MM.1S (cell line): ENCODE data around the gene CAMK2A.

Experiments
- DNase-seq: peaks from one replicate; pipeline ENCODE4 v3.0.0-alpha.2; 2015
- H2AFZ ChIP-seq: fragments of 300-600 bp; sonication (generic); 2 replicates; pipeline ENCODE4 v1.6.0; 2016; ENCODE audit warnings: antibody characterized with exemption, low read length
- H3F3A ChIP-seq: fragments of 300-600 bp; sonication (generic); 2 replicates; pipeline ENCODE4 v1.6.1; 2016; ENCODE audit warnings: mild to moderate bottlenecking, antibody characterized with exemption, low read length, moderate library complexity, mixed read lengths; ENCODE audit not compliant: insufficient read depth
- H3K27ac ChIP-seq: fragments of 300-600 bp; sonication (generic); 2 replicates; pipeline ENCODE4 v1.5.1; 2016; ENCODE audit warnings: mild to moderate bottlenecking, low read length
- H3K27me3 ChIP-seq: fragments of 300-600 bp; sonication (generic); replicated peaks from 2 replicates; pipeline ENCODE4 v1.6.0; 2016; ENCODE audit warnings: low read length; ENCODE audit not compliant: insufficient read depth
- H3K36me3 ChIP-seq: fragments of 300-600 bp; sonication (generic); replicated peaks from 2 replicates; pipeline ENCODE4 v1.6.1; 2016; ENCODE audit warnings: mild to moderate bottlenecking, low read length, mixed read lengths; ENCODE audit not compliant: insufficient read depth
- H3K4me1 ChIP-seq: fragments of 300-600 bp; sonication (generic); 2 replicates; pipeline ENCODE4 v1.6.1; 2016; ENCODE audit warnings: low read length, mixed read lengths
- H3K4me2 ChIP-seq: fragments of 300-600 bp; sonication (generic); 2 replicates; pipeline ENCODE4 v1.6.0; 2016; ENCODE audit warnings: low read depth, low read length
- H3K4me3 ChIP-seq: fragments of 300-600 bp; sonication (generic); 2 replicates; pipeline ENCODE4 v1.5.1; 2016; ENCODE audit warnings: low read length, mixed read lengths
- H3K79me2 ChIP-seq: fragments of 300-600 bp; sonication (generic); 2 replicates; pipeline ENCODE4 v1.6.1; 2016; ENCODE audit warnings: mixed run types, low read length, mixed read lengths
- H3K9ac ChIP-seq: fragments of 300-600 bp; sonication (generic); 2 replicates; pipeline ENCODE4 v1.6.1; 2016; ENCODE audit warnings: low read length, mixed read lengths
- H3K9me2 ChIP-seq: fragments of 300-600 bp; sonication (generic); replicated peaks from 2 replicates; pipeline ENCODE4 v1.6.1; 2016; ENCODE audit warnings: mild to moderate bottlenecking, low read length, mixed read lengths; ENCODE audit not compliant: insufficient read depth
- H3K9me3 ChIP-seq: fragments of 300-600 bp; sonication (generic); replicated peaks from 2 replicates; pipeline ENCODE4 v1.6.1; 2016; ENCODE audit warnings: mild to moderate bottlenecking, low read length, mixed read lengths; ENCODE audit not compliant: insufficient read depth
- H4K20me1 ChIP-seq: fragments of 300-600 bp; sonication (generic); 2 replicates; pipeline ENCODE4 v1.6.1; 2016; ENCODE audit warnings: mild to moderate bottlenecking, low read length, moderate library complexity, mixed read lengths; ENCODE audit not compliant: insufficient read depth
- CTCF ChIP-seq: fragments of 300-600 bp; sonication (generic); IDR thresholded peaks from 2 replicates; pipeline ENCODE4 v1.5.1; 2016; ENCODE audit warnings: antibody characterized with exemption, low read length, mixed read lengths
- EZH2 ChIP-seq: fragments of 300-600 bp; sonication (generic); optimal IDR thresholded peaks from 2 replicates; pipeline ENCODE3; 2017; ENCODE audit warnings: low read depth, mild to moderate bottlenecking, antibody characterized with exemption, low read length, mixed read lengths
- EZH2phosphoT487 ChIP-seq: fragments of 300-600 bp; sonication (generic); IDR thresholded peaks from 2 replicates; pipeline ENCODE4 v1.6.1; 2018; ENCODE audit warnings: antibody characterized with exemption, low read length

Gene CAMK2A

GRCh38 chr5:150309101-150309885 lies 19.7 kb upstream of the CAMK2A start:
- no peaks in the 10 kb centered on the region for H3K79me2 ChIP-seq
- peaks cover 19% of the 10 kb centered on the region for H3K4me1 ChIP-seq
- H3K9me3 ChIP-seq, result no peaks in the 10 kb centered on the region
- H3K4me3 ChIP-seq, result no peak overlapping the region
- H3K4me2 ChIP-seq, result no peak overlapping the region
- no peaks in the 10 kb centered on the region for H4K20me1 ChIP-seq
- H3K27me3 ChIP-seq, result no peaks in the 10 kb centered on the region
- TF ChIP-seq EZH2phosphoT487, result no peak
- no peak for TF ChIP-seq CTCF
- TF ChIP-seq EZH2, result no peak
- H3F3A ChIP-seq, result no peaks in the 10 kb centered on the region
- H3K9me2 ChIP-seq, result no peaks in the 10 kb centered on the region
- no peak overlapping the region for H3K27ac ChIP-seq
- H3K36me3 ChIP-seq, result no peaks in the 10 kb centered on the region
- no peak overlapping the region for H2AFZ ChIP-seq
- H3K9ac ChIP-seq, result no peak overlapping the region
- DNase-seq, result no peak

- Histone ChIP-seq H3K4me3 (no peak overlapping the region), H3K4me2 (no peak overlapping the region), H3K9me3 (no peaks in the 10 kb centered on the region), H3K27ac (no peak overlapping the region), H2AFZ (no peak overlapping the region), H3F3A (0 out of 2 replicates have a peak, but pooled peaks cover 3% of the 10 kb centered on the region), H3K79me2 (no peaks in the 10 kb centered on the region), H3K4me1 (peaks cover 7% of the 10 kb centered on the region; the same call in 1 of the 2 replicates), H3K9ac (no peak overlapping the region), H3K36me3 (no peaks in the 10 kb centered on the region), H3K9me2 (no peaks in the 10 kb centered on the region), H3K27me3 (no peaks in the 10 kb centered on the region), H4K20me1 (no peaks in the 10 kb centered on the region)
- TF ChIP-seq EZH2phosphoT487 (no peak), CTCF (no peak), EZH2 (no peak)
- DNase-seq, result no peak
Measured at GRCh38 chr5:150307617-150308426, 18.2 kb upstream of the CAMK2A start.

DNA sequence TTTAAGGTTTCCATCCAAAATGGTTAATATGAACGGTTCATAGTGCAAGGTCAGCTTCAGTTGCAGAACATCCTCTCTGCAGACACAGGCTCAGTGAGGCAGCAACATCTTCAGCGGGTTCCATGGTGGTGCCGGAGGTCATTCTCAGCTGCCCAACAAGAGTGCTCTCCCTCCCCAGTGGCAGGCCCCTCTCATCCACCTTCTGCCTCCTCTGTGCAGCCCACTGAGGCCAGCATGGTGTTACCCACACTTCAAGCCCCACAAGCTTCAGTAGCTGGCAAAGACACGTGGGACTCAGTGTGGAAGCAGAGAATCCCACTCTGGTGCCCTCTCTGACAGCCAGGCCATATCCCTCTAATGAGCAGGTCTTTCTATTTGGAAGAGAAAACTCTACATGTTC lies 17.2 kb upstream of the CAMK2A start:
- no peak for DNase-seq
- H3K4me2 ChIP-seq, result no peak overlapping the region
- TF ChIP-seq EZH2, result no peak
- no peak for TF ChIP-seq CTCF
- TF ChIP-seq EZH2phosphoT487, result no peak
- H3K27ac ChIP-seq, result no peak overlapping the region
- 0 out of 2 replicates have a peak, but pooled peaks cover 3% of the 10 kb centered on the region for H3F3A ChIP-seq
- H3K36me3 ChIP-seq, result no peaks in the 10 kb centered on the region
- peaks cover 7% of the 10 kb centered on the region; the same call in 1 of the 2 replicates for H3K4me1 ChIP-seq
- H3K79me2 ChIP-seq, result no peaks in the 10 kb centered on the region
- no peaks in the 10 kb centered on the region for H3K9me2 ChIP-seq
- no peak overlapping the region for H3K9ac ChIP-seq
- no peaks in the 10 kb centered on the region for H3K9me3 ChIP-seq
- H4K20me1 ChIP-seq, result no peaks in the 10 kb centered on the region
- H2AFZ ChIP-seq, result no peak overlapping the region
- no peak overlapping the region for H3K4me3 ChIP-seq
- no peaks in the 10 kb centered on the region for H3K27me3 ChIP-seq
